ENCODE measurements around the gene KDM1A. TPM values are rescaled to one million over a fixed set of nuclear protein-coding genes. Genes with fewer than 3 reads are reported as not detected.

Gene KDM1A
- total and polyA plus RNA-seq, 9 of the 15 experiments (the other 6 are each of a cell fraction or from before 2014, with no cell fraction given), result 59.2 to 181 (median 168) TPM

GRCh38 chr1:23019863-23020625, 776 bp downstream of the KDM1A start (continued):
- TF ChIP-seq ZNF518B (CRISPR knock-in tag; IDR thresholded peaks at IDR 0.05) (no peak), RB1 (IDR thresholded peaks at IDR 0.05; ENCODE audit: low read depth) (no peak), ZC3H4 (CRISPR knock-in tag; IDR thresholded peaks at IDR 0.05; ENCODE audit: borderline replicate concordance) (peak; percentile 85; the same call in 1 of the 2 replicates), EP300 (IDR thresholded peaks at IDR 0.05; ENCODE audit: low read length) (no peak), SIN3B (IDR thresholded peaks at IDR 0.05; ENCODE audit: low read depth) (no peak), CBFA2T3 (IDR thresholded peaks at IDR 0.05) (no peak), ZBTB1 (CRISPR knock-in tag; IDR thresholded peaks at IDR 0.05; ENCODE audit: borderline replicate concordance, low read depth) (no peak), GATAD2A (IDR thresholded peaks at IDR 0.05) (no peak), CHD1 (IDR thresholded peaks at IDR 0.05; ENCODE audit: low read length) (peak; percentile 68), ZNF395 (CRISPR knock-in tag; IDR thresholded peaks at IDR 0.05) (no peak), ELK1 (CRISPR knock-in tag; IDR thresholded peaks at IDR 0.05) (no peak), ZNF79 (CRISPR knock-in tag; IDR thresholded peaks at IDR 0.05; ENCODE audit: low read depth) (no peak), SFPQ (IDR thresholded peaks at IDR 0.05; ENCODE audit: low read depth, low read length) (no peak), CHD4 (IDR thresholded peaks at IDR 0.05; ENCODE audit: insufficient read depth, insufficient replicate concordance, low read depth, low read length, poor library complexity, severe bottlenecking) (no peak), DMBX1 (CRISPR knock-in tag; IDR thresholded peaks at IDR 0.05; ENCODE audit: borderline replicate concordance) (0 out of 2 replicates have a peak, but pooled peaks have one; percentile 51)

Data from K562 (cell line).